Keratinocyte (primary cell): ENCODE results near the gene LASP1NB.

Experiments
- DNase-seq: peaks from one replicate; pipeline ENCODE4 v3.0.0-alpha.2; 2011; ENCODE audit warnings: low read depth, missing footprints, low spot score
- FAIRE-seq: peaks from 2 replicates; lab custom pipeline; 2011; peaks lifted over from hg19 to GRCh38; lab: Jason Lieb, UNC
- H2AFZ ChIP-seq: 2 replicates; pipeline ENCODE4 v1.6.0; 2012; ENCODE audit warnings: low read length, control low read depth, inconsistent platforms; ENCODE audit not compliant: control insufficient read depth
- H3K27ac ChIP-seq: 2 replicates; pipeline ENCODE4 v1.5.1; 2011; ENCODE audit warnings: low read length; ENCODE audit not compliant: control insufficient read depth, insufficient read depth
- H3K27me3 ChIP-seq: 3 replicates; pipeline ENCODE4 v1.6.0; 2011; ENCODE audit warnings: low read length; ENCODE audit not compliant: control insufficient read depth, insufficient read depth; ENCODE audit errors: extremely low read depth
- H3K36me3 ChIP-seq, 2 experiments: 2 replicates in 1 of 2; 3 replicates in 1 of 2; pipeline ENCODE4 v1.5.1; 2011; ENCODE audit warnings: low read length in 2 of 2, mild to moderate bottlenecking in 1 of 2; ENCODE audit not compliant: control insufficient read depth in 2 of 2, insufficient read depth in 2 of 2; ENCODE audit errors: extremely low read depth in 1 of 2
- H3K4me1 ChIP-seq: 3 replicates; pipeline ENCODE4 v1.5.1; 2011; ENCODE audit warnings: low read length; ENCODE audit not compliant: control insufficient read depth, insufficient read depth; ENCODE audit errors: extremely low read depth
- H3K4me2 ChIP-seq: 3 replicates; pipeline ENCODE4 v1.6.0; 2011; ENCODE audit warnings: low read depth, low read length; ENCODE audit not compliant: control insufficient read depth, insufficient read depth; ENCODE audit errors: extremely low read depth
- H3K4me3 ChIP-seq, 3 experiments: fragments of 200-600 bp in 1 of 3; sonication (generic) in 1 of 3; 2 replicates in 2 of 3; 3 replicates in 1 of 3; pipeline ENCODE4 v1.5.1; 2011 to 2016; ENCODE audit warnings: low read length in 3 of 3, mild to moderate bottlenecking in 3 of 3, control low read depth in 2 of 3, inconsistent platforms in 1 of 3, low read depth in 1 of 3, mixed read lengths in 1 of 3, mixed run types in 1 of 3, moderate library complexity in 1 of 3; ENCODE audit not compliant: control insufficient read depth in 2 of 3, insufficient read depth in 2 of 3; ENCODE audit errors: extremely low read depth in 1 of 3
- H3K79me2 ChIP-seq: 2 replicates; pipeline ENCODE4 v1.6.0; 2012; ENCODE audit warnings: low read length; ENCODE audit not compliant: control insufficient read depth, insufficient read depth
- H3K9ac ChIP-seq: 3 replicates; pipeline ENCODE4 v1.6.0; 2011; ENCODE audit warnings: low read length; ENCODE audit not compliant: control insufficient read depth, insufficient read depth; ENCODE audit errors: extremely low read depth
- H3K9me1 ChIP-seq: 3 replicates; pipeline ENCODE4 v1.6.0; 2011; ENCODE audit warnings: low read length; ENCODE audit not compliant: control insufficient read depth, insufficient read depth; ENCODE audit errors: extremely low read depth
- H3K9me3 ChIP-seq: 2 replicates; pipeline ENCODE4 v1.5.1; 2012; ENCODE audit warnings: low read depth, low read length; ENCODE audit not compliant: control insufficient read depth
- H4K20me1 ChIP-seq: 3 replicates; pipeline ENCODE4 v1.6.0; 2011; ENCODE audit warnings: low read length; ENCODE audit not compliant: control insufficient read depth, insufficient read depth; ENCODE audit errors: extremely low read depth
- EZH2 ChIP-seq: IDR thresholded peaks from one replicate; pipeline ENCODE4 v1.6.1; 2012; ENCODE audit warnings: inconsistent platforms, mild to moderate bottlenecking, low read length, moderate library complexity
- dilution Hi-C: fragments of 300-500 bp; cut with MboI; formaldehyde crosslinking; loops from one replicate; pipeline ENCODE4 v1.7.0; 2020; ENCODE audit warnings: low sequenced_read_pairs; ENCODE audit not compliant: extremely low pct_ligation_motif_present
- TF ChIP-seq, protein P1 (sequence below), 3 experiments: IDR thresholded peaks in 1 of 3; conservative IDR thresholded peaks in 1 of 3; optimal IDR thresholded peaks in 1 of 3; 2 replicates in 2 of 3; 3 replicates in 1 of 3; pipeline versions ENCODE3 to v1.5.1; 2011; ENCODE audit warnings: low read length in 3 of 3, mild to moderate bottlenecking in 3 of 3, moderate library complexity in 2 of 3, control low read depth in 1 of 3, inconsistent platforms in 1 of 3; ENCODE audit not compliant: insufficient read depth in 2 of 3; ENCODE audit errors: extremely low read depth in 1 of 3

The LASP1NB gene

GRCh38 chr17:38897671-38898290 lies 27.6 kb upstream of the LASP1NB start:
- Histone ChIP-seq H3K27ac (no peak overlapping the region), H3K27me3 (no peaks in the 10 kb centered on the region), H3K9ac (no peak overlapping the region), H2AFZ (no peak overlapping the region), H3K36me3 (peaks cover 40 to 46% of the 10 kb centered on the region in 2 experiments), H4K20me1 (no peaks in the 10 kb centered on the region), H3K9me3 (no peaks in the 10 kb centered on the region), H3K79me2 (peaks cover 5% of the 10 kb centered on the region), H3K4me2 (no peak overlapping the region), H3K4me3 (no peak overlapping the region), H3K9me1 (no peaks in the 10 kb centered on the region), H3K4me1 (peaks cover 20% of the 10 kb centered on the region)
- dilution Hi-C loops, result no loop called here
- DNase-seq (no peak), FAIRE-seq (no peak)
- TF ChIP-seq, protein P1, sequence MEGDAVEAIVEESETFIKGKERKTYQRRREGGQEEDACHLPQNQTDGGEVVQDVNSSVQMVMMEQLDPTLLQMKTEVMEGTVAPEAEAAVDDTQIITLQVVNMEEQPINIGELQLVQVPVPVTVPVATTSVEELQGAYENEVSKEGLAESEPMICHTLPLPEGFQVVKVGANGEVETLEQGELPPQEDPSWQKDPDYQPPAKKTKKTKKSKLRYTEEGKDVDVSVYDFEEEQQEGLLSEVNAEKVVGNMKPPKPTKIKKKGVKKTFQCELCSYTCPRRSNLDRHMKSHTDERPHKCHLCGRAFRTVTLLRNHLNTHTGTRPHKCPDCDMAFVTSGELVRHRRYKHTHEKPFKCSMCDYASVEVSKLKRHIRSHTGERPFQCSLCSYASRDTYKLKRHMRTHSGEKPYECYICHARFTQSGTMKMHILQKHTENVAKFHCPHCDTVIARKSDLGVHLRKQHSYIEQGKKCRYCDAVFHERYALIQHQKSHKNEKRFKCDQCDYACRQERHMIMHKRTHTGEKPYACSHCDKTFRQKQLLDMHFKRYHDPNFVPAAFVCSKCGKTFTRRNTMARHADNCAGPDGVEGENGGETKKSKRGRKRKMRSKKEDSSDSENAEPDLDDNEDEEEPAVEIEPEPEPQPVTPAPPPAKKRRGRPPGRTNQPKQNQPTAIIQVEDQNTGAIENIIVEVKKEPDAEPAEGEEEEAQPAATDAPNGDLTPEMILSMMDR (optimal IDR thresholded peaks at IDR 0.05 in 1 of 3, IDR thresholded peaks at IDR 0.05 in 1 of 3, conservative IDR thresholded peaks at IDR 0.05 in 1 of 3; ENCODE audit: extremely low read depth in 1 of 3, insufficient read depth in 2 of 3, low read length in 3 of 3), result no peak
- TF ChIP-seq EZH2, result no peak

GRCh38 chr17:38898291-38898679 lies 27.1 kb upstream of the LASP1NB start:
- Histone ChIP-seq H3K9me3 (no peaks in the 10 kb centered on the region), H3K4me1 (peaks cover 20% of the 10 kb centered on the region), H3K27ac (no peak overlapping the region), H3K4me2 (no peak overlapping the region), H3K79me2 (peaks cover 9% of the 10 kb centered on the region), H3K27me3 (no peaks in the 10 kb centered on the region), H3K9ac (no peak overlapping the region), H2AFZ (no peak overlapping the region), H3K9me1 (no peaks in the 10 kb centered on the region), H4K20me1 (no peaks in the 10 kb centered on the region), H3K4me3 (no peak overlapping the region), H3K36me3 (peaks cover 38 to 44% of the 10 kb centered on the region in 2 experiments)
- no peak for TF ChIP-seq EZH2
- TF ChIP-seq, protein P1 (optimal IDR thresholded peaks at IDR 0.05 in 1 of 3, IDR thresholded peaks at IDR 0.05 in 1 of 3, conservative IDR thresholded peaks at IDR 0.05 in 1 of 3; ENCODE audit: extremely low read depth in 1 of 3, insufficient read depth in 2 of 3, low read length in 3 of 3), result no peak
- DNase-seq (no peak), FAIRE-seq (no peak)
- dilution Hi-C loops, result no loop called here
